SH-SY5Y (cell line): ENCODE results near the gene NMU.

ENCODE experiments used
- GATA2 ChIP-seq: IDR thresholded peaks from 2 replicates; pipeline ENCODE4 v1.6.1; 2011; ENCODE audit warnings: mild to moderate bottlenecking, low read depth, low read length
- GATA3 ChIP-seq: IDR thresholded peaks from 2 replicates; pipeline ENCODE4 v1.6.1; 2011; ENCODE audit warnings: low read depth, mild to moderate bottlenecking, low read length, moderate library complexity

DNA sequence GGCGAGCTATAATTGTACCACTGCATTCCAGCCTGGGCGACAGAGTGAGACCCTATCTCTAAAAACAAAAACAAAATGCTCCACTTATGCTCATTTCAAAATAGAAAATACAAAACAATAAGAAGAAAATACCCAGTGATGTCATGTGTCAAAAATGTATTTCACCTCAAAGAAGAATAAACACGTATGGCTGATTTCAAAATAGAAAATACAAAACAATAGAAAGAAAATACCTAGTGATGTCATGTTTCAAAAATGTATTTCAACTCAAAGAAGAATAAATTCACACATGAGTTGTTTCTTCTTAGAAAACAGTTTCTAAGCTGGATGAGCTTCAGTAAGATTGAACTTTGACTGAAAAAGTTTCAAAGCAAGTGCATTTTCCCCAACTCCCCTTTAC lies 23.8 kb downstream of the NMU start:
- TF ChIP-seq GATA2 (no peak), GATA3 (no peak)
